A549 treated with RU486 at 1 μM for 4 hours (cell line): ENCODE measurements around the gene EPOP. TPM values are rescaled to one million over a fixed set of nuclear protein-coding genes. Genes with fewer than 3 reads are reported as not detected.

Source experiments
- total RNA-seq: library from RNA; stranded (reverse); fragments of 200-300 nt; extraction: Qiagen RNA extraction; gene quantifications from 5 replicates; pipeline ENCODE4 v1.2.3, GENCODE V29; 2022; ENCODE audit warnings: low read depth

The EPOP gene
- total RNA-seq: 11.3 to 15.3 TPM (median 14.3 TPM) in 5 replicates

GRCh38 chr17:38674749-38675615 lies at the start of gene EPOP:
Gene EPOP (minus strand): TSS chr17:38674957. CDS start chr17:38674495, 462 bp downstream.

GRCh38 chr17:38704606-38705522 lies 30.1 kb upstream of the EPOP start, which contains the start of gene MLLT6:
Gene MLLT6 (plus strand): TSS chr17:38705273. CDS start chr17:38705633, 360 bp downstream.

Other genes with a start within 250 kb of the EPOP start
- 36.2 to 55.2 TPM (median 50.7 TPM) in 5 replicates for gene ARHGAP23, start 246.5 kb downstream of the EPOP start, total RNA-seq
- 1.7 to 3.0 TPM (median 2.9 TPM) in 5 replicates for gene SRCIN1, start 69.0 kb downstream of the EPOP start, total RNA-seq
- gene MLLT6, start 30.3 kb upstream of the EPOP start, total RNA-seq: 22.3 to 34.3 TPM (median 30.7 TPM) in 5 replicates
- gene CISD3, start 55.4 kb upstream of the EPOP start, total RNA-seq: 52.6 to 106 TPM (median 90.7 TPM) in 5 replicates
- 33.9 to 64.1 TPM (median 57.3 TPM) in 5 replicates for gene PCGF2, start 73.4 kb upstream of the EPOP start, total RNA-seq
- 331 to 501 TPM (median 436 TPM) in 5 replicates for gene PSMB3, start 77.8 kb upstream of the EPOP start, total RNA-seq
- 34.0 to 42.2 TPM (median 38.8 TPM) in 5 replicates for gene PIP4K2B, start 124.6 kb upstream of the EPOP start, total RNA-seq
- gene CWC25, start 150.4 kb upstream of the EPOP start, total RNA-seq: 22.5 to 25.5 TPM (median 22.7 TPM) in 5 replicates
- 2,582 to 3,048 TPM (median 2,606 TPM) in 5 replicates for gene RPL23, start 178.8 kb upstream of the EPOP start, total RNA-seq
- gene LASP1, start 195.1 kb upstream of the EPOP start, total RNA-seq: 245 to 270 TPM (median 262 TPM) in 5 replicates